Measurements from ENCODE around the gene MRPL14. TPM values are rescaled to one million over a fixed set of nuclear protein-coding genes. Genes with fewer than 3 reads are reported as not detected.

Gene MRPL14
- total and polyA plus RNA-seq, 2 of the 8 experiments (the other 6 are each of a cell fraction or from before 2014, with no cell fraction given), result 82.0 to 97.1 TPM

GRCh38 chr6:44154067-44154466, 26.8 kb upstream of the MRPL14 start (continued):
- TF ChIP-seq, protein P1, sequence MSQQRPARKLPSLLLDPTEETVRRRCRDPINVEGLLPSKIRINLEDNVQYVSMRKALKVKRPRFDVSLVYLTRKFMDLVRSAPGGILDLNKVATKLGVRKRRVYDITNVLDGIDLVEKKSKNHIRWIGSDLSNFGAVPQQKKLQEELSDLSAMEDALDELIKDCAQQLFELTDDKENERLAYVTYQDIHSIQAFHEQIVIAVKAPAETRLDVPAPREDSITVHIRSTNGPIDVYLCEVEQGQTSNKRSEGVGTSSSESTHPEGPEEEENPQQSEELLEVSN (IDR thresholded peaks at IDR 0.05), result no peak
- TF ChIP-seq GABPA (IDR thresholded peaks at IDR 0.05; ENCODE audit: borderline replicate concordance, insufficient read depth, low read length) (no peak), SRF (IDR thresholded peaks at IDR 0.05; ENCODE audit: low read depth, low read length) (no peak), YY1 (IDR thresholded peaks at IDR 0.05; ENCODE audit: low read depth, low read length) (no peak), SP1 (IDR thresholded peaks at IDR 0.05; ENCODE audit: low read depth, low read length) (no peak), HDAC6 (IDR thresholded peaks at IDR 0.05; ENCODE audit: low read depth, low read length) (no peak)
